GM12891 (cell line): ENCODE results near the gene CWF19L1.
A peak's percentile ranks its signal among the peaks of the same experiment; 100 is the strongest.

Source experiments
- DNase-seq: peaks from one replicate; pipeline ENCODE4 v3.0.0; 2011; ENCODE audit warnings: low spot score; ENCODE audit not compliant: insufficient read length
- FAIRE-seq: peaks from 2 replicates; lab custom pipeline; 2011; peaks lifted over from hg19 to GRCh38; lab: Jason Lieb, UNC
- PAX5 ChIP-seq: IDR thresholded peaks from 2 replicates; pipeline ENCODE4 v1.6.1; 2011; ENCODE audit warnings: low read length, moderate library complexity, mild to moderate bottlenecking; ENCODE audit not compliant: insufficient read depth, severe bottlenecking
- POLR2A ChIP-seq: IDR thresholded peaks from 2 replicates; pipeline ENCODE4 v1.6.1; 2011; ENCODE audit warnings: low read depth, low read length, control low read depth
- POLR2AphosphoS5 ChIP-seq: IDR thresholded peaks from 2 replicates; pipeline ENCODE4 v1.6.1; 2011; ENCODE audit warnings: low read depth, low read length, control low read depth
- POU2F2 ChIP-seq: IDR thresholded peaks from 2 replicates; pipeline ENCODE4 v1.6.1; 2011; ENCODE audit warnings: low read depth, mild to moderate bottlenecking, control low read depth, low read length, moderate library complexity
- SPI1 ChIP-seq: IDR thresholded peaks from 2 replicates; pipeline ENCODE4 v1.6.1; 2011; ENCODE audit warnings: low read depth, low read length, control low read depth
- TAF1 ChIP-seq: IDR thresholded peaks from 2 replicates; pipeline ENCODE4 v1.6.1; 2011; ENCODE audit warnings: low read depth, low read length, control low read depth

Gene CWF19L1

GRCh38 chr10:100184426-100184825 lies 83.0 kb downstream of the CWF19L1 start:
- FAIRE-seq (no peak), DNase-seq (no peak)
- TF ChIP-seq POU2F2 (no peak), SPI1 (no peak), POLR2A (no peak), TAF1 (no peak), POLR2AphosphoS5 (no peak), PAX5 (no peak)

DNA sequence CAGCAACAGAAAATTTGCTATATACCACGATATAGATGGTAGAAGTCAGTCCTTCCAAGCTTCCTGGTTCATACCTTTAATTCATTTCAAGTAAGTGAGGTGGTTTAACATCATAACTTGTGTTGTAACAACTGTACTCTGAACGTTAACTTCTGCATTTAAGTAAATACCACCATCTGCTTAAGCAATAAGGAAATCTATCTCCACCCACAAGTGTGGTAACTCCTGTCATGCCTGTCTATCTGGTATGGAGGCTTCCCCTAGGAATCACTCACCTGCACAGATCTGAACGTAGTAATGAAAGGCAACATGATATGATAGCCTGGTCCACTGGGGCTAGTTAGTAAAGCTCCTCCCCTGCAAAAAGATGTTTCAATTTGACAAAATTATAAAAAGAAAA lies 84.0 kb downstream of the CWF19L1 start:
- DNase-seq (no peak), FAIRE-seq (peak; percentile 5)
- TF ChIP-seq SPI1, result no peak
- no peak for TF ChIP-seq TAF1
- no peak for TF ChIP-seq POLR2AphosphoS5
- TF ChIP-seq POLR2A, result no peak
- no peak for TF ChIP-seq PAX5
- TF ChIP-seq POU2F2, result no peak

- no peak for FAIRE-seq
- DNase-seq, result no peak
- TF ChIP-seq PAX5 (no peak), TAF1 (no peak), POU2F2 (no peak), POLR2AphosphoS5 (no peak), SPI1 (no peak), POLR2A (no peak)
Measured at GRCh38 chr10:100182908-100183307, 84.5 kb downstream of the CWF19L1 start.
